NB4 (cell line): ENCODE measurements around the gene TBC1D22A.

Source experiments
- CTCF ChIP-seq: IDR thresholded peaks from one replicate; pipeline ENCODE4 v1.5.1; 2012; ENCODE audit warnings: low read depth, low read length
- POLR2A ChIP-seq: IDR thresholded peaks from 2 replicates; pipeline ENCODE4 v1.6.1; 2011; ENCODE audit warnings: mild to moderate bottlenecking; ENCODE audit not compliant: insufficient read length; ENCODE audit errors: extremely low read depth

GRCh38 chr22:47154621-47155081 is 392.2 kb downstream of the TBC1D22A start:
- TF ChIP-seq CTCF, result no peak
- TF ChIP-seq POLR2A, result no peak
